ENCODE results near the gene FXR2.

The FXR2 gene

DNA sequence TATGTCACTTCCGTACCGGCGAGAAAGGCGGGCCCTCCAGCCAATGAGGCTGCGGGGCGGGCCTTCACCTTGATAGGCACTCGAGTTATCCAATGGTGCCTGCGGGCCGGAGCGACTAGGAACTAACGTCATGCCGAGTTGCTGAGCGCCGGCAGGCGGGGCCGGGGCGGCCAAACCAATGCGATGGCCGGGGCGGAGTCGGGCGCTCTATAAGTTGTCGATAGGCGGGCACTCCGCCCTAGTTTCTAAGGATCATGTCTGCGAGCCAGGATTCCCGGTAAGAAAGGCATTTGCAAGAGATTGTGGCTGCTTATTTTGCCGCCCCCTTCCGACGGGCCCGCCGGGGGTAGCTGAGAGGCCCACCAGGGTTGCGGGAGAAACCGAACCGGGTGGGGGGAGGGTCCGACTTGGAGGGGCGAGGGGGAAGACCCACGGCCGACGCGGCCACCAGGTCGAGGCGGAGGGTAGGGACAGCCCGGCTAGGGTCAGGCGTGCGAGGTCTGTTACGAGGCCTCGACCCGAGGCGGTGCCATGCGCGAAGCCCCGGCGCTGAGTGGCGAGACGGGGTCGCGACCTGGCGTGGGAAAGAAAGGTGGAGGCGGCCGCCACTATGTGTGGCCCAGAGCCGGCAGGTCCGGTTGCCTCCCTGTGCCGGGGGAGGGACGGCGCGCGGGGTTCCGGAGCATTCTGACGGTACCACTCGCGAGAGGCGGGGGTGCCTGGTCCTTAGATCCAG, 41.9 kb downstream of the FXR2 start:
- DNase-seq (ENCODE audit: low read depth, low spot score), result peak; percentile 96
- no peaks in the 10 kb centered on the region for H3K9me3 ChIP-seq (ENCODE audit: insufficient read depth, low read length)
- no peaks in the 10 kb centered on the region for H3K27me3 ChIP-seq (ENCODE audit: insufficient read depth, insufficient read length)
- H3K36me3 ChIP-seq (ENCODE audit: insufficient read depth, insufficient read length, low read length), result peaks cover 79% of the 10 kb centered on the region
- H3K4me1 ChIP-seq (ENCODE audit: insufficient read depth, insufficient read length), result peaks cover 3% of the 10 kb centered on the region
- TF ChIP-seq ZNF274 (IDR thresholded peaks at IDR 0.05; ENCODE audit: low read depth, low read length) (no peak), YY1 (IDR thresholded peaks at IDR 0.05; ENCODE audit: insufficient read depth, insufficient read length) (no peak), SUZ12 (IDR thresholded peaks at IDR 0.05; ENCODE audit: extremely low read depth, insufficient read depth, insufficient read length) (no peak)
- peak overlapping the region; percentile 96 for H3K4me3 ChIP-seq (ENCODE audit: insufficient read length, low read depth)
- peak overlapping the region; percentile 99 for H3K9ac ChIP-seq (ENCODE audit: insufficient read length, low read depth)

DNA sequence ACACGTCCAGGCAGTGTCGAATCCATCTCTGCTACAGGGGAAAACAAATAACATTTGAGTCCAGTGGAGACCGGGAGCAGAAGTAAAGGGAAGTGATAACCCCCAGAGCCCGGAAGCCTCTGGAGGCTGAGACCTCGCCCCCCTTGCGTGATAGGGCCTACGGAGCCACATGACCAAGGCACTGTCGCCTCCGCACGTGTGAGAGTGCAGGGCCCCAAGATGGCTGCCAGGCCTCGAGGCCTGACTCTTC, 42.4 kb downstream of the FXR2 start:
- DNase-seq (ENCODE audit: low read depth, low spot score), result no peak
- H3K27me3 ChIP-seq (ENCODE audit: insufficient read depth, insufficient read length), result no peaks in the 10 kb centered on the region
- H3K9me3 ChIP-seq (ENCODE audit: insufficient read depth, low read length), result no peaks in the 10 kb centered on the region
- peak overlapping the region; percentile 46 for H3K4me3 ChIP-seq (ENCODE audit: insufficient read length, low read depth)
- peak overlapping the region; percentile 84 for H3K9ac ChIP-seq (ENCODE audit: insufficient read length, low read depth)
- peaks cover 3% of the 10 kb centered on the region for H3K4me1 ChIP-seq (ENCODE audit: insufficient read depth, insufficient read length)
- peaks cover 79% of the 10 kb centered on the region for H3K36me3 ChIP-seq (ENCODE audit: insufficient read depth, insufficient read length, low read length)
- TF ChIP-seq ZNF274 (IDR thresholded peaks at IDR 0.05; ENCODE audit: low read depth, low read length) (no peak), YY1 (IDR thresholded peaks at IDR 0.05; ENCODE audit: insufficient read depth, insufficient read length) (peak; percentile 88)

DNA sequence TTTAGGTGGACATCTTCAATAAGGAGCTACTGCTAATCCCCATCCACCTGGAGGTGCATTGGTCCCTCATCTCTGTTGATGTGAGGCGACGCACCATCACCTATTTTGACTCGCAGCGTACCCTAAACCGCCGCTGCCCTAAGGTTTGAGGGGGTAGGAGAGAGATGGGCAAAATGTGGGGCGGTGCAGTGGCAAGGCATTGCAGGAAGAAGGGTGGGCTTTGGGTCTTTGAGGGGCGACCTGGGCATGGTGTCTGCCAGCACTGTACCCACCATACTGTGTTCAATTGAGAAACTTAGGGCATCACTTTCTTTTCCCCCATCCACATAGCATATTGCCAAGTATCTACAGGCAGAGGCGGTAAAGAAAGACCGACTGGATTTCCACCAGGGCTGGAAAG, 44.3 kb downstream of the FXR2 start:
- Histone ChIP-seq H3K9me3 (ENCODE audit: insufficient read depth, low read length) (no peaks in the 10 kb centered on the region), H3K27me3 (ENCODE audit: insufficient read depth, insufficient read length) (no peaks in the 10 kb centered on the region), H3K4me1 (ENCODE audit: insufficient read depth, insufficient read length) (no peaks in the 10 kb centered on the region), H3K4me3 (ENCODE audit: insufficient read length, low read depth) (no peak overlapping the region), H3K36me3 (ENCODE audit: insufficient read depth, insufficient read length, low read length) (peaks cover 78% of the 10 kb centered on the region), H3K9ac (ENCODE audit: insufficient read length, low read depth) (no peak overlapping the region)
- DNase-seq (ENCODE audit: low read depth, low spot score), result no peak
- TF ChIP-seq SUZ12 (IDR thresholded peaks at IDR 0.05; ENCODE audit: extremely low read depth, insufficient read depth, insufficient read length) (no peak), YY1 (IDR thresholded peaks at IDR 0.05; ENCODE audit: insufficient read depth, insufficient read length) (no peak), ZNF274 (IDR thresholded peaks at IDR 0.05; ENCODE audit: low read depth, low read length) (no peak)

DNA sequence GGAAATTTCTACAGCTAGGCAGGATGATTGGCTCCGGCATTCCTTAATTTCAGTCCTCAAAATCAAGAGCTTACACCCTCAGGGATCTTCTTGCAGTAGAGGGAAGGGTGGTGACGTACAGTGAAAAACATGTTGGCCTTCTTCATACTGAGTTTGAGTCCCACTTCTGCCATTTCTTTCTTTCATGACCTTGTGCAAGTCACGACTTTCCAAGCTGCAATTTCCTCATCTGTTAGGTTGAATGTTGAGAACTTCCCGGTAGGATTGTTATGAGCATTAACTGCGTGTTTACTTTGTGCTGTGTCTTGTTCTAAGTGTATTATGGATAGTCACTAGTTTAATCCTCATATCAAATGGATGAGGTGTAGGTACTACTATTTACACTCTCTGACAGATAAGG, 45.1 kb downstream of the FXR2 start:
- H3K36me3 ChIP-seq (ENCODE audit: insufficient read depth, insufficient read length, low read length), result peaks cover 78% of the 10 kb centered on the region
- no peaks in the 10 kb centered on the region for H3K4me1 ChIP-seq (ENCODE audit: insufficient read depth, insufficient read length)
- H3K9me3 ChIP-seq (ENCODE audit: insufficient read depth, low read length), result no peaks in the 10 kb centered on the region
- DNase-seq (ENCODE audit: low read depth, low spot score), result no peak
- TF ChIP-seq ZNF274 (IDR thresholded peaks at IDR 0.05; ENCODE audit: low read depth, low read length) (no peak), SUZ12 (IDR thresholded peaks at IDR 0.05; ENCODE audit: extremely low read depth, insufficient read depth, insufficient read length) (no peak), YY1 (IDR thresholded peaks at IDR 0.05; ENCODE audit: insufficient read depth, insufficient read length) (no peak)
- H3K27me3 ChIP-seq (ENCODE audit: insufficient read depth, insufficient read length), result no peaks in the 10 kb centered on the region
- H3K9ac ChIP-seq (ENCODE audit: insufficient read length, low read depth), result no peak overlapping the region
- no peak overlapping the region for H3K4me3 ChIP-seq (ENCODE audit: insufficient read length, low read depth)

DNA sequence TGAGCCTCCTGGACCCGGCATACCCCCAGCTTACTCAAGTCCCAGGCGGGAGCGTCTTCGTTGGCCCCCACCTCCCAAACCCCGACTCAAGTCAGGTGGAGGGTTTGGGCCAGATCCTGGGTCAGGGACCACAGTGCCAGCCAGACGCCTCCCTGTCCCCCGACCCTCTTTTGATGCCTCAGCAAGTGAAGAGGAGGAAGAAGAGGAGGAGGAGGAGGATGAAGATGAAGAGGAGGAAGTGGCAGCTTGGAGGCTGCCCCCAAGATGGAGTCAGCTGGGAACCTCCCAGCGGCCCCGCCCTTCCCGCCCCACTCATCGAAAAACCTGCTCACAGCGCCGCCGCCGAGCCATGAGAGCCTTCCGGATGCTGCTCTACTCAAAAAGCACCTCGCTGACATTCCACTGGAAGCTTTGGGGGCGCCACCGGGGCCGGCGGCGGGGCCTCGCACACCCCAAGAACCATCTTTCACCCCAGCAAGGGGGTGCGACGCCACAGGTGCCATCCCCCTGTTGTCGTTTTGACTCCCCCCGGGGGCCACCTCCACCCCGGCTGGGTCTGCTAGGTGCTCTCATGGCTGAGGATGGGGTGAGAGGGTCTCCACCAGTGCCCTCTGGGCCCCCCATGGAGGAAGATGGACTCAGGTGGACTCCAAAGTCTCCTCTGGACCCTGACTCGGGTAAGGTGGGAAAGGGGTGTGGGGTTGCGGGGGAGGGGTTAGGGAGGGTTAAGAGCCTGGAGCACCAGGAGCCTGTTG, 51.4 kb downstream of the FXR2 start:
- Histone ChIP-seq H3K9ac (ENCODE audit: insufficient read length, low read depth) (peak overlapping the region; percentile 82), H3K27me3 (ENCODE audit: insufficient read depth, insufficient read length) (no peaks in the 10 kb centered on the region), H3K4me1 (ENCODE audit: insufficient read depth, insufficient read length) (peaks cover 16% of the 10 kb centered on the region), H3K9me3 (ENCODE audit: insufficient read depth, low read length) (no peaks in the 10 kb centered on the region), H3K4me3 (ENCODE audit: insufficient read length, low read depth) (peak overlapping the region; percentile 2), H3K36me3 (ENCODE audit: insufficient read depth, insufficient read length, low read length) (peaks cover 50% of the 10 kb centered on the region)
- no peak for DNase-seq (ENCODE audit: low read depth, low spot score)
- TF ChIP-seq YY1 (IDR thresholded peaks at IDR 0.05; ENCODE audit: insufficient read depth, insufficient read length), result no peak
- TF ChIP-seq ZNF274 (IDR thresholded peaks at IDR 0.05; ENCODE audit: low read depth, low read length), result no peak
- TF ChIP-seq SUZ12 (IDR thresholded peaks at IDR 0.05; ENCODE audit: extremely low read depth, insufficient read depth, insufficient read length), result no peak

DNA sequence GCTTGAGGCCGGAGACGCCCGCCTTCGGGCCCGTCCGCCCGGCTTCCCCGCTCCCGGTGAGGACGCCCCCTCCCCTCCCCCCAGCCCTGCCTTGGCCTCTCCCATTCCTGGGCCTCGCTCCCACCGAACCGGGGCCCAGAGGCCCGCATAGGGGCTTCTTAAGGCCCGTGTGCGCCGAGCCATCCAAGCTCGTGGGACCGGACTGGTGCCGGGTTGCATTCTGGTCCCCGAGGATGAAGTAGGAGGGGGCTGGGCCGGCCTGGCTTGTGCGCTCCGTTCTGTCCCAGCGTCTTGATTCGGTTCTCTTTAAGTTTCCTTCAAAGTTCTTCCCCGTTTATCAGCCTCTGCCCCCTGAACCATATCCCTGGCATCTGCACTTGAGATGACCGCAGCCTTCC, 52.5 kb downstream of the FXR2 start:
- Histone ChIP-seq H3K36me3 (ENCODE audit: insufficient read depth, insufficient read length, low read length) (peaks cover 44% of the 10 kb centered on the region), H3K9ac (ENCODE audit: insufficient read length, low read depth) (peak overlapping the region; percentile 82)

DNA sequence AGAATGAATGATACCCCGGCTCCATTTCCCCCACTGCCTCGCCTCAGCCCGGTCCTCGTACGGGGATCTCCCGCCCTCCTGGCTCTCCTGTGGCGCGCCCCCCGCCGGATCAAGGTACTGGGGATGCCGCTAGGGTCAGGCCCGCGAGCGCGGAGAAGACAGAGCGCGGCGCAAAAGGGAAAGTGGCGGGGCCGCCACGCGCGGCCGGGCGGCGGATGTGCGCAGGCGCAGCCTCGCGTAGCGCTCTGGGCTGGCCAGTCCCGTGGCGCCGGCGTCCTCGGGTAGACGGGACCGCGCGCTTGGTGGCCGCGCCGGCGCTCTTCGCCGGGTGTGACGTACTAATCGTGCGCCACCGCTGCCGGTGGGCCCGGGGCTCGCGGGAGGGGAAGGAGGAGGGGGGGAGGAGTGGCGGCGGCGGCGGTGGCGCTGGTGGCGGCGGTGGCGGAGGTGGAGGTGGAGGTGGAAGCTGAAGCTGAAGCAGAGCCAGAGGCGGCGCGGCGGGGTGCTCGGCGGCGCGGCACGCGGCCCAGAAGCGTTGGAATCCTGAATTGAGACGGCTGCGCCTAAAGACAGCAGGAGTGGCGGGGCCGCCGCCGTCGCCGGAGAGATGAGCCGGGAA, 53.0 kb downstream of the FXR2 start, which contains the start of gene SENP3:
SENP3 (plus strand) TSS at position 331 of the 619 bp plus-strand sequence. CDS start 1,158 bp downstream, outside the sequence.
- Histone ChIP-seq H3K27me3 (ENCODE audit: insufficient read depth, insufficient read length) (no peaks in the 10 kb centered on the region), H3K9ac (ENCODE audit: insufficient read length, low read depth) (peak within 1 kb of the TSS; percentile 85), H3K36me3 (ENCODE audit: insufficient read depth, insufficient read length, low read length) (peaks cover 39% of the 10 kb centered on the region), H3K4me3 (ENCODE audit: insufficient read length, low read depth) (peak within 1 kb of the TSS; percentile 64), H3K4me1 (ENCODE audit: insufficient read depth, insufficient read length) (peaks cover 25% of the 10 kb centered on the region), H3K9me3 (ENCODE audit: insufficient read depth, low read length) (no peaks in the 10 kb centered on the region)
- peak; percentile 71 for DNase-seq (ENCODE audit: low read depth, low spot score)
- TF ChIP-seq YY1 (IDR thresholded peaks at IDR 0.05; ENCODE audit: insufficient read depth, insufficient read length) (no peak), SUZ12 (IDR thresholded peaks at IDR 0.05; ENCODE audit: extremely low read depth, insufficient read depth, insufficient read length) (no peak), ZNF274 (IDR thresholded peaks at IDR 0.05; ENCODE audit: low read depth, low read length) (no peak)

More for the DNA sequence above, 52.5 kb downstream of the FXR2 start:
- Histone ChIP-seq H3K27me3 (ENCODE audit: insufficient read depth, insufficient read length) (no peaks in the 10 kb centered on the region), H3K4me1 (ENCODE audit: insufficient read depth, insufficient read length) (peaks cover 21% of the 10 kb centered on the region), H3K4me3 (ENCODE audit: insufficient read length, low read depth) (peak overlapping the region; percentile 64), H3K9me3 (ENCODE audit: insufficient read depth, low read length) (no peaks in the 10 kb centered on the region)
- DNase-seq (ENCODE audit: low read depth, low spot score), result no peak
- TF ChIP-seq YY1 (IDR thresholded peaks at IDR 0.05; ENCODE audit: insufficient read depth, insufficient read length) (no peak), SUZ12 (IDR thresholded peaks at IDR 0.05; ENCODE audit: extremely low read depth, insufficient read depth, insufficient read length) (no peak), ZNF274 (IDR thresholded peaks at IDR 0.05; ENCODE audit: low read depth, low read length) (no peak)
